Fibroblast of pulmonary artery (primary cell): Measurements from ENCODE around the gene CEP85.

Source experiments
- DNase-seq: peaks from one replicate; pipeline ENCODE4 v3.0.0-alpha.2; 2010; ENCODE audit warnings: low read depth
- H3K4me3 ChIP-seq: replicated peaks from 2 replicates; pipeline ENCODE4 v1.5.1; 2011; ENCODE audit warnings: low read depth, mild to moderate bottlenecking, control low read depth, low read length, moderate library complexity
- TF ChIP-seq, protein P1 (sequence below): IDR thresholded peaks from 2 replicates; pipeline ENCODE4 v1.5.1; 2011; ENCODE audit warnings: mild to moderate bottlenecking, control low read depth, low read length, inconsistent platforms; ENCODE audit errors: missing control alignments

CEP85 gene, protein sequence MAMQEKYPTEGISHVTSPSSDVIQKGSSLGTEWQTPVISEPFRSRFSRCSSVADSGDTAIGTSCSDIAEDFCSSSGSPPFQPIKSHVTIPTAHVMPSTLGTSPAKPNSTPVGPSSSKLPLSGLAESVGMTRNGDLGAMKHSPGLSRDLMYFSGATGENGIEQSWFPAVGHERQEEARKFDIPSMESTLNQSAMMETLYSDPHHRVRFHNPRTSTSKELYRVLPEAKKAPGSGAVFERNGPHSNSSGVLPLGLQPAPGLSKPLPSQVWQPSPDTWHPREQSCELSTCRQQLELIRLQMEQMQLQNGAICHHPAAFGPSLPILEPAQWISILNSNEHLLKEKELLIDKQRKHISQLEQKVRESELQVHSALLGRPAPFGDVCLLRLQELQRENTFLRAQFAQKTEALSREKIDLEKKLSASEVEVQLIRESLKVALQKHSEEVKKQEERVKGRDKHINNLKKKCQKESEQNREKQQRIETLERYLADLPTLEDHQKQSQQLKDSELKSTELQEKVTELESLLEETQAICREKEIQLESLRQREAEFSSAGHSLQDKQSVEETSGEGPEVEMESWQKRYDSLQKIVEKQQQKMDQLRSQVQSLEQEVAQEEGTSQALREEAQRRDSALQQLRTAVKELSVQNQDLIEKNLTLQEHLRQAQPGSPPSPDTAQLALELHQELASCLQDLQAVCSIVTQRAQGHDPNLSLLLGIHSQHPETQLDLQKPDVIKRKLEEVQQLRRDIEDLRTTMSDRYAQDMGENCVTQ

DNA sequence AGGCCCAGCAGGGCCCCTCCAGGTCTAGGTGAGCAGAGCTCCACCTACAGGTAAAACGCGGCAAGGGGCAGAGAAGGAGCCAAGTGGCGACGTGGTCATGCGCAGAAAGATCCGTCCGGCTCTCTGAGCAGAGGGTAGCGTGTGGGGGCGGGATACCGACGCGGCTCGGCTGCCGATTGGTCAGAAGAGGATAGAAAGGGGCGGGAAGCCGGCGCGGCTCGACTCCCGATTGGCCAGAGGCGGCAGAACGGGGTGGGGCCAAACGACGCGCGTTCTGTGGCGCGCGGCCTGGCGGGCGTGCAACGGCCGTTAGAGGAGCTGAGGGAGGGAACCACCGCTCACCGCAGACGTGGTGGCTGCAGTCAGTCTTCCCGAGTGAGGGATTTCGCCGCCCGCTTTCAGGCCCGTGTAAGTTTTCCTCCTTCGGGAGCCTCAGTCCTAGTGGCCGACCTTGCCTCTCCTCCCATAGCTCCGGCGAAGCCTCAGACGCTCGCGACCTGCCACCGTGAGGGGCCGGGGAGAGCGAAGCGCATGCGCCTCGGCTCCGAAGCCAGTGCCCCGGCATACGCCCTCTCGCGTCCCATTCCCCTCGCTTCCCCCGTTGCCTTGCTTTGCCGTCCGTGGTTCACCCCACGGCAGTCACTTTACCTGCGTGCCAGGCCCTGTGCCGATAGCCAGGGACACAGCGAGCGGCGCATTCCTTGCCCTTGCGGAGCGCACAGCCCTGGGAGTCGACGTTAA, at the start of gene CEP85:
CEP85 (plus strand) TSS at position 298 of the 741 bp plus-strand sequence. CDS start 5,584 bp downstream, outside the sequence.
- peak; percentile 98 for DNase-seq
- TF ChIP-seq, protein P1, sequence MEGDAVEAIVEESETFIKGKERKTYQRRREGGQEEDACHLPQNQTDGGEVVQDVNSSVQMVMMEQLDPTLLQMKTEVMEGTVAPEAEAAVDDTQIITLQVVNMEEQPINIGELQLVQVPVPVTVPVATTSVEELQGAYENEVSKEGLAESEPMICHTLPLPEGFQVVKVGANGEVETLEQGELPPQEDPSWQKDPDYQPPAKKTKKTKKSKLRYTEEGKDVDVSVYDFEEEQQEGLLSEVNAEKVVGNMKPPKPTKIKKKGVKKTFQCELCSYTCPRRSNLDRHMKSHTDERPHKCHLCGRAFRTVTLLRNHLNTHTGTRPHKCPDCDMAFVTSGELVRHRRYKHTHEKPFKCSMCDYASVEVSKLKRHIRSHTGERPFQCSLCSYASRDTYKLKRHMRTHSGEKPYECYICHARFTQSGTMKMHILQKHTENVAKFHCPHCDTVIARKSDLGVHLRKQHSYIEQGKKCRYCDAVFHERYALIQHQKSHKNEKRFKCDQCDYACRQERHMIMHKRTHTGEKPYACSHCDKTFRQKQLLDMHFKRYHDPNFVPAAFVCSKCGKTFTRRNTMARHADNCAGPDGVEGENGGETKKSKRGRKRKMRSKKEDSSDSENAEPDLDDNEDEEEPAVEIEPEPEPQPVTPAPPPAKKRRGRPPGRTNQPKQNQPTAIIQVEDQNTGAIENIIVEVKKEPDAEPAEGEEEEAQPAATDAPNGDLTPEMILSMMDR: peak; percentile 86
- H3K4me3 ChIP-seq: peak within 1 kb of the TSS; percentile 83

DNA sequence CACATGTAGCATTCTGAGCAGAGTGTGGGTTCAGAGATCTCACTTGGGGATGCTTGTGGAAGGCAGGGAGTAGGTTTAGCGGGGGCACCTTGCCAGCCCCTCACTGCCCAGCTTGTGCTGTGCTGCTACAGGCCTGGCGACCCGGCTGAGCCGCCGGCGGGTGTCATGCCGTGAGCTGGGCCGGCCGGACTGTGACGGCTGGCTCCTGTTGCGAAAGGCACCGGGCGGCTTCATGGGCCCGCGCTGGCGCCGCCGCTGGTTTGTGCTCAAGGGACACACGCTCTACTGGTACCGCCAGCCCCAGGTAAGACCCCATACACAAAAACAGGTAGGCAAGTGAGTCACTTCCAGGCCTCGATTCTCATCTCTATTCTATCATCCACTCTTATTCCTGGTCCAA, 49.1 kb upstream of the CEP85 start:
- no peak for DNase-seq
- H3K4me3 ChIP-seq: no peak overlapping the region
- TF ChIP-seq, protein P1: no peak

DNA sequence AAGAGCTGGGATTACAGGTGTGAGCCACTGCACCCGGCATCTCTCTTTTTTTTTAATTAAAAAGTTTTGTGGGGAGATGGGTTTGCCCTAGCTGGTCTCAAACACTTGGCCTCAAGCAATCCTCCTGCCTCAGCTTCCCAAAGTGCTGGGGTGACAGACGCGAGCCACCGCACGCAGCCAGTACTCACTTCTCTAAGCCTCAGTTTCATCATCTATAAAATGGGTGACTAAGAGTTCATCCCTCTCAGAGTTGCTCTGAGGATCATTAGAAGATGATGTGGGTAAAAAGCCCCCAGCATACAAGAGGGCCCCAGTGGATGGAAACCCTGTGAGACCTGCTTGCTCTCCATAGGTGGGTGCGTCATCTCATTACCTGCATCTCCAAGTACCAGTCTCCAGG, 46.1 kb upstream of the CEP85 start:
- DNase-seq: no peak
- TF ChIP-seq, protein P1: no peak
- no peak overlapping the region for H3K4me3 ChIP-seq

DNA sequence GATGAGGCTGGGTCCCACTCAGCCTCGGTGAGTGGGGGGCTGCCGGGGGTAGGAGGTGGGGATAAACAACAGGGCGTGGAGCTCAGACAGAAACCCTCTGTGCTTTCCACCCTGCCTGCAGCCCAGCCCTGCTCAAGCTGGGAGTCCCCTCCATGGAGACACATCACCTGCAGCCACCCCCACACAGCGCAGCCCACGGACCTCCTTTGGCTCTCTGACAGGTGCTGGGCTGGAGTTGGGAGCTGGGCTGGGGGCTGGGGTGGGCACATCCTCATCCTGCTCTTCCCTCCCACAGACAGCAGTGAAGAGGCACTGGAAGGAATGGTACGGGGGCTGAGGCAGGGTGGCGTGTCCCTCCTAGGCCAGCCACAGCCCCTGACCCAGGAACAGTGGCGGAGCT, 45.5 kb upstream of the CEP85 start:
- TF ChIP-seq, protein P1: no peak

DNA sequence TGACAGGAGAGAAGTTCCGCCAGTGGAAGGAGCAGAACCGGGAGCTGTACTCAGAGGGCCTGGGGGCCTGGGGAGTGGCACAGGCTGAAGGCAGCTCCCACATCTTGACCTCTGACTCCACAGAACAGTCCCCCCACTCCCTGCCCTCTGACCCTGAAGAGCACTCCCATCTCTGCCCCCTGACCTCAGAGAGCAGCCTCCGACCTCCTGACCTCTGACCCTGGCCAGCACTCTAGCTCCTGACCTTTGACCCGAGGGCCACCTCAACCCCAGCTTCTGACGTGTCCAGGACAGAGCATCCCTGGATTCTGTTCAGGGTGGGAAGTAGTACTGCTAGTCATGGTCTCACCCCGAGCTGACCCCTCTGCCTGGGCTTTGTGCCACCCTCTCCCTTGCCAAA, 44.7 kb upstream of the CEP85 start:
- TF ChIP-seq, protein P1: no peak
- DNase-seq: no peak
- no peak overlapping the region for H3K4me3 ChIP-seq

More for the DNA sequence above, 45.5 kb upstream of the CEP85 start:
- no peak overlapping the region for H3K4me3 ChIP-seq
- DNase-seq: no peak

DNA sequence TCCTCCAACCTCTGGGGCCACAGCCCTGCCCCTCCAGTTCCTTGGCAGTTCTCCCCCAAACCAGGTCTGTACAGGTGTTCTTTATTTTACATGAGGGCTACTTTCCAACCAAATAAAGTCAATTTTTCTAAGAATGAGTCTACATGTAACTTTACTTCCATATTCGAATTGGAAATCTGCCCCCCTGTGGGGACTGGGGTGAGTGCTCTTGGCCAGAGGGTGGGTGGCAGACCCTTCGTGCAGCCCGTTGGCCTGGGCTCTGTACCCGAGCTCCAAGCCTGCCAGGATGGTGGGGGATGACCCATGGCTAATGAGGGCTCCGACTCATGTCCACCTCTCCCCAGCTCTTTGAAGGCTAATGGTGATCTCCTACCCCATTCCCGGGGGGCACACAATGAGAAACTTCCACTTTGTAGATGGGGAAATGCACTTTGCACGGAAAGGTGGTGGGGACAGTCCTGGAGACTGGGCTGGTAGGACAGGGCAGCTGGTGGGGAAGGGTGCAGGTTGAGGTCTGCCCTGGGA, 44.2 kb upstream of the CEP85 start:
- no peak for DNase-seq
- TF ChIP-seq, protein P1: no peak
- no peak overlapping the region for H3K4me3 ChIP-seq
